HG02852 (cell line): ENCODE measurements around the gene IFNL3.

Experiments
- ATAC-seq: cut with Tn5 transposase; IDR thresholded peaks from one replicate; pipeline ENCODE4 v1.9.1; 2021; ENCODE audit warnings: mild to moderate bottlenecking, moderate library complexity; ENCODE audit not compliant: unreplicated experiment

Gene IFNL3

DNA sequence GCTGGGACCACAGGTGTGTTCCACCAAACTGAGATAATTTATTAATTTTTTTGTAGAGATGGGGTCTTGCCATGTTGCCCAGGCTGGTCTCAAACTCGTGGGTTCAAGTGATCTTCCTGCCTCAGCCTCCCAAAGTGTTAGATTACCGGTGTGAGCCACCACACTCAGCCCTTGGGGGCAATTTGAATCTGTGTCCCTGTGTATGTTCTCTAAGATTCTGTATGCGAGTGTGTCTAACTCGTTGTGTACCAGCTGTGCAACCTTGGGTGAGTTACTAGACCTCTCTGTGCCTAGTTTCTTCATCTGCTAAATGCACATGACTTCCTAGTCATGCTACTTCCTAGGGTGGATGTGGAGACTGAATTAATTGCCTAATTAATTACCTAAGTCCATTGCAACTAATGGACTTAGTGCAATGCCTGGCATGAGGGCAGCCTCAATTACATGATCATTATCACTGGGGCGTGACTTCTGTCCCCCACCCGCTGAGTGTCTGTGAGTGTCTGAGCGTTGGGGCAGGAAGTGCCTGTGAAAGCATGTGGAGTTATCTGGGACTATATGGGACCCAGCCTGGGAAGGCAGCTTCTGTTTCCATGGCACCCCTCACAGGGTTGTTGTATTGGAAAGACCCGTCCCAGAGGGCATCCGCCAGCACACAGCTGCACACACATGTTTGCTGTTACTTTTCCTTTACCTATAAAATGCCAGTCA lies 49.8 kb downstream of the IFNL3 start:
- no peak for ATAC-seq

DNA sequence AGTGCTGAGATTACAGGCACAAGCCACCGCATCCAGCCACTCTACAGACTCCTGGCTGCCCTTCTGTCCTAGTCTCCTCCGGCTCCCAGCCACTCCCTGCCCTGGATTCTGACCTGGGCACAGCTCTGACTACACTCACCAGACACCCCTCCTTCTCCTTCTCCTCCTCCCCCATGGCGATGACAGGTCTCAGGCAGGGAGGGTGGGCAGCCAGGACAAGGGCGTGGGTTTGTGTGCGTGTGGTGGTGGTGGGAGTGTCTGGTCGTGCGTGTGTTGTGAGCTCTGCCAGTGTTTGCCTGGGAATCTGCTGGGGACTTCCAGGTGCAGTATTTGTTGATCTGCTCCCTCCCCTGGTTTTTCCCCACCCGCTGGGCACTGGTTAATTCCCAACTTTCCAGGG lies 51.0 kb downstream of the IFNL3 start:
- ATAC-seq = no peak
